ENCODE results near the gene P2RY14.
"Not testable (repeated sequence)": the region's sequence is repeated elsewhere in the genome, so short reads cannot be mapped to it uniquely, and the experiment has no call there.

P2RY14 gene

GRCh38 chr3:151234825-151235224, 43.5 kb downstream of the P2RY14 start:
- Histone ChIP-seq H3K27me3 (replicated peaks; ENCODE audit: insufficient read depth, low read length) (no peaks in the 10 kb centered on the region), H3K27ac (ENCODE audit: low read length) (no peak overlapping the region), H3K4me3 (ENCODE audit: low read length) (no peak overlapping the region), H3K36me3 (replicated peaks; ENCODE audit: insufficient read depth, low read length) (no peaks in the 10 kb centered on the region), H3K9me2 (replicated peaks; ENCODE audit: insufficient read depth, low read length) (no peaks in the 10 kb centered on the region), H3K9me3 (replicated peaks; ENCODE audit: insufficient read depth, low read length) (no peaks in the 10 kb centered on the region), H4K20me1 (ENCODE audit: insufficient read depth, low read length) (no peaks in the 10 kb centered on the region), H3K4me2 (ENCODE audit: low read depth, low read length) (no peak overlapping the region), H3K9ac (ENCODE audit: low read length) (no peak overlapping the region), H3K79me2 (ENCODE audit: low read length) (no peaks in the 10 kb centered on the region), H3K4me1 (ENCODE audit: low read length) (0 out of 2 replicates have a peak, but pooled peaks cover 4% of the 10 kb centered on the region), H2AFZ (ENCODE audit: low read length) (no peak overlapping the region), H3F3A (ENCODE audit: insufficient read depth, low read length) (no peaks in the 10 kb centered on the region)
- no peak for DNase-seq
- TF ChIP-seq, protein P1, sequence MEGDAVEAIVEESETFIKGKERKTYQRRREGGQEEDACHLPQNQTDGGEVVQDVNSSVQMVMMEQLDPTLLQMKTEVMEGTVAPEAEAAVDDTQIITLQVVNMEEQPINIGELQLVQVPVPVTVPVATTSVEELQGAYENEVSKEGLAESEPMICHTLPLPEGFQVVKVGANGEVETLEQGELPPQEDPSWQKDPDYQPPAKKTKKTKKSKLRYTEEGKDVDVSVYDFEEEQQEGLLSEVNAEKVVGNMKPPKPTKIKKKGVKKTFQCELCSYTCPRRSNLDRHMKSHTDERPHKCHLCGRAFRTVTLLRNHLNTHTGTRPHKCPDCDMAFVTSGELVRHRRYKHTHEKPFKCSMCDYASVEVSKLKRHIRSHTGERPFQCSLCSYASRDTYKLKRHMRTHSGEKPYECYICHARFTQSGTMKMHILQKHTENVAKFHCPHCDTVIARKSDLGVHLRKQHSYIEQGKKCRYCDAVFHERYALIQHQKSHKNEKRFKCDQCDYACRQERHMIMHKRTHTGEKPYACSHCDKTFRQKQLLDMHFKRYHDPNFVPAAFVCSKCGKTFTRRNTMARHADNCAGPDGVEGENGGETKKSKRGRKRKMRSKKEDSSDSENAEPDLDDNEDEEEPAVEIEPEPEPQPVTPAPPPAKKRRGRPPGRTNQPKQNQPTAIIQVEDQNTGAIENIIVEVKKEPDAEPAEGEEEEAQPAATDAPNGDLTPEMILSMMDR (IDR thresholded peaks at IDR 0.05; ENCODE audit: low read length), result no peak
- TF ChIP-seq EZH2 (optimal IDR thresholded peaks at IDR 0.05; ENCODE audit: low read depth, low read length) (no peak), EZH2phosphoT487 (IDR thresholded peaks at IDR 0.05; ENCODE audit: low read length) (no peak)

DNA sequence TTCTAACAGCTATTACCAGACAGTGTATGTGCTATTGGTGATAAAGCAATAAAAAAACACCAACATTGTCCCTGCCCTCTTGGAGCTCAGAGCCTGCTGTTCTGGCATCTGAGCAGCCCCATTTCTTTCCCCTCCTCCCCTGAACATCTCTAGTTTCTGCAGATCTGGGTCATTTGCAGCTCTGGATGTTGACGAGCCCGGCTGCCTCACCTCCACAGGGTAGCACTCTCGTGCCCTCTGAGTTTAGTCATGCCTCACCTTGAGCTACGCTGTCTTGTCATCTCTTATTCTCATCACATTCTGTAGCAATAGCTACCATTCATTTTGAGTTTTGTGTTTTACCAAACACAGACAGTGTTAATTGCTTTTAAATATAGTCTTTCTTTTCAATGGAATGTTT, 45.4 kb downstream of the P2RY14 start:
- H3K4me2 ChIP-seq (ENCODE audit: low read depth, low read length), result no peak overlapping the region
- peaks cover 15% of the 10 kb centered on the region for H3K4me1 ChIP-seq (ENCODE audit: low read length)
- H3K27ac ChIP-seq (ENCODE audit: low read length), result no peak overlapping the region
- DNase-seq, result no peak
- peaks cover 7% of the 10 kb centered on the region; the same call in 1 of the 2 replicates for H3F3A ChIP-seq (ENCODE audit: insufficient read depth, low read length)
- no peaks in the 10 kb centered on the region for H4K20me1 ChIP-seq (ENCODE audit: insufficient read depth, low read length)
- no peaks in the 10 kb centered on the region for H3K9me3 ChIP-seq (replicated peaks; ENCODE audit: insufficient read depth, low read length)
- no peaks in the 10 kb centered on the region for H3K36me3 ChIP-seq (replicated peaks; ENCODE audit: insufficient read depth, low read length)
- no peak overlapping the region for H3K9ac ChIP-seq (ENCODE audit: low read length)
- no peak overlapping the region for H2AFZ ChIP-seq (ENCODE audit: low read length)
- H3K4me3 ChIP-seq (ENCODE audit: low read length), result no peak overlapping the region
- no peaks in the 10 kb centered on the region for H3K79me2 ChIP-seq (ENCODE audit: low read length)
- H3K27me3 ChIP-seq (replicated peaks; ENCODE audit: insufficient read depth, low read length), result no peaks in the 10 kb centered on the region
- no peaks in the 10 kb centered on the region for H3K9me2 ChIP-seq (replicated peaks; ENCODE audit: insufficient read depth, low read length)
- no peak for TF ChIP-seq EZH2 (optimal IDR thresholded peaks at IDR 0.05; ENCODE audit: low read depth, low read length)

DNA sequence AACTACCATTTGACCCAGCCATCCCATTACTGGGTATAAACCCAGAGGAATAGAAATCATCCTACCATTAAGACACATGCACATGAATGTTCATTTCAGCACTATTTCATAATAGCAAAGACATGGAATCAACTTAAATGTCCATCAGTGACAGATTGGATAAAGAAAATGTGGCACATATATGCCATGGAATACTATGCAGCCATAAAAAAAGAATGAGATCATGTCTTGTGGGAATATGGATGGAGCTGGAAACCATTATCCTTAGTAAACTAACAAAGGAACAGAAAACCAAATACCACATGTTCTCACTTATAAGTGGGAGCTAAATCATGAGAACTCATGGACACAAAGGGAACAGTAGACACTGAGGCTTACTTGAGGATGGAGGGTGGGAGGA, 45.9 kb downstream of the P2RY14 start:
- H3K4me1 ChIP-seq (ENCODE audit: low read length), result peaks cover 19% of the 10 kb centered on the region
- H4K20me1 ChIP-seq (ENCODE audit: insufficient read depth, low read length); H3K27me3 ChIP-seq (replicated peaks; ENCODE audit: insufficient read depth, low read length); H3K4me2 ChIP-seq (ENCODE audit: low read depth, low read length); H3K27ac ChIP-seq (ENCODE audit: low read length); H3K4me3 ChIP-seq (ENCODE audit: low read length); DNase-seq; H3K36me3 ChIP-seq (replicated peaks; ENCODE audit: insufficient read depth, low read length); H3K9me2 ChIP-seq (replicated peaks; ENCODE audit: insufficient read depth, low read length); H3F3A ChIP-seq (ENCODE audit: insufficient read depth, low read length); H2AFZ ChIP-seq (ENCODE audit: low read length); H3K79me2 ChIP-seq (ENCODE audit: low read length); H3K9ac ChIP-seq (ENCODE audit: low read length); H3K9me3 ChIP-seq (replicated peaks; ENCODE audit: insufficient read depth, low read length): not testable (repeated sequence)

DNA sequence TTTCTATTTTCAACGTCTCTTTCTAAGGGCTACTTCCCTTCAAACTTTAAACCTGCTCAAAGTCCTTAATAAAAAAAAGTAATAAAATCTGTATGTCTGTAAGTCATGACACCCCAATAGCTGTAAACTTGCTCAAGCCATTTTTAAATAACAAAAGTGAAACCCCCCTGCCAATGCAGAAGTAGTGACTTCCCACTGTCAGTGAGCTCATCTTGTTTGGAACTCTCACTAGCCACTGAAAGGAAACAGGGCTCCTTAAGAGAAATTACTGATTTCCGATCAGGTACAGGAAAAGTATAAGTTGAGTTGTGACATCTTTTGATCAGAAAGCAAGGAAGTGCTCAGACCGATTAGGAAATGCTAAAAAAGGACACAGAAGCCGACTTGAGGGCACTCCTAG, 47.7 kb downstream of the P2RY14 start:
- H3F3A ChIP-seq (ENCODE audit: insufficient read depth, low read length), result peaks cover 7% of the 10 kb centered on the region; the same call in 1 of the 2 replicates
- peak overlapping the region; percentile 52; the same call in 1 of the 2 replicates for H3K4me2 ChIP-seq (ENCODE audit: low read depth, low read length)
- DNase-seq, result peak; percentile 48
- H3K27me3 ChIP-seq (replicated peaks; ENCODE audit: insufficient read depth, low read length), result no peaks in the 10 kb centered on the region
- H3K9me2 ChIP-seq (replicated peaks; ENCODE audit: insufficient read depth, low read length), result no peaks in the 10 kb centered on the region
- H3K27ac ChIP-seq (ENCODE audit: low read length), result no peak overlapping the region
- H3K4me1 ChIP-seq (ENCODE audit: low read length), result peaks cover 23% of the 10 kb centered on the region
- H3K9ac ChIP-seq (ENCODE audit: low read length), result no peak overlapping the region
- TF ChIP-seq, protein P1 (IDR thresholded peaks at IDR 0.05; ENCODE audit: low read length), result no peak
- TF ChIP-seq EZH2phosphoT487 (IDR thresholded peaks at IDR 0.05; ENCODE audit: low read length) (no peak), EZH2 (optimal IDR thresholded peaks at IDR 0.05; ENCODE audit: low read depth, low read length) (no peak)
- H4K20me1 ChIP-seq (ENCODE audit: insufficient read depth, low read length), result no peaks in the 10 kb centered on the region
- H3K4me3 ChIP-seq (ENCODE audit: low read length), result no peak overlapping the region
- H2AFZ ChIP-seq (ENCODE audit: low read length), result no peak overlapping the region
- no peaks in the 10 kb centered on the region for H3K9me3 ChIP-seq (replicated peaks; ENCODE audit: insufficient read depth, low read length)
- no peaks in the 10 kb centered on the region for H3K79me2 ChIP-seq (ENCODE audit: low read length)
- no peaks in the 10 kb centered on the region for H3K36me3 ChIP-seq (replicated peaks; ENCODE audit: insufficient read depth, low read length)
